RWPE2 (cell line): Measurements from ENCODE around the gene KARS1.
A peak's percentile ranks its signal among the peaks of the same experiment; 100 is the strongest.

Source experiments
- ATAC-seq: fragments of 200-7000 bp; cut with Tn5 transposase; 3 replicates; pipeline ENCODE4 v1.9.1; 2021; ENCODE audit warnings: low read depth
- DNase-seq: peaks from one replicate; pipeline ENCODE4 v3.0.0-alpha.2; 2020; ENCODE audit warnings: low spot score
- H3K27ac ChIP-seq: fragments of 450-650 bp; 2 replicates; pipeline ENCODE4 v1.5.1; 2017; ENCODE audit warnings: mild to moderate bottlenecking; ENCODE audit not compliant: poor library complexity, severe bottlenecking
- H3K27me3 ChIP-seq: fragments of 250-450 bp; sonication (Bioruptor Pico); 2 replicates; pipeline ENCODE4 v1.5.1; 2021; ENCODE audit warnings: mild to moderate bottlenecking, moderate library complexity; ENCODE audit not compliant: insufficient read depth, poor library complexity, severe bottlenecking
- H3K36me3 ChIP-seq: fragments of 250-450 bp; sonication (Bioruptor Pico); 2 replicates; pipeline ENCODE4 v1.5.1; 2020; ENCODE audit warnings: low read depth, mild to moderate bottlenecking, moderate library complexity
- H3K4me1 ChIP-seq: fragments of 250-450 bp; sonication (Bioruptor Pico); 2 replicates; pipeline ENCODE4 v1.5.1; 2021; ENCODE audit warnings: mild to moderate bottlenecking, moderate library complexity; ENCODE audit not compliant: insufficient read depth, poor library complexity, severe bottlenecking
- H3K4me3 ChIP-seq: fragments of 250-450 bp; sonication (Bioruptor Pico); 2 replicates; pipeline ENCODE4 v1.5.1; 2021; ENCODE audit warnings: mild to moderate bottlenecking, moderate library complexity; ENCODE audit not compliant: severe bottlenecking
- H3K9me3 ChIP-seq: fragments of 250-450 bp; sonication (Bioruptor Pico); 2 replicates; pipeline ENCODE4 v1.5.1; 2021; ENCODE audit warnings: mild to moderate bottlenecking, moderate library complexity; ENCODE audit not compliant: severe bottlenecking
- TF ChIP-seq, protein P1 (sequence below): fragments of 450-650 bp; IDR thresholded peaks from one replicate; pipeline ENCODE4 v1.5.1; 2017; ENCODE audit warnings: mild to moderate bottlenecking, moderate library complexity; ENCODE audit not compliant: poor library complexity, severe bottlenecking

The KARS1 gene

DNA sequence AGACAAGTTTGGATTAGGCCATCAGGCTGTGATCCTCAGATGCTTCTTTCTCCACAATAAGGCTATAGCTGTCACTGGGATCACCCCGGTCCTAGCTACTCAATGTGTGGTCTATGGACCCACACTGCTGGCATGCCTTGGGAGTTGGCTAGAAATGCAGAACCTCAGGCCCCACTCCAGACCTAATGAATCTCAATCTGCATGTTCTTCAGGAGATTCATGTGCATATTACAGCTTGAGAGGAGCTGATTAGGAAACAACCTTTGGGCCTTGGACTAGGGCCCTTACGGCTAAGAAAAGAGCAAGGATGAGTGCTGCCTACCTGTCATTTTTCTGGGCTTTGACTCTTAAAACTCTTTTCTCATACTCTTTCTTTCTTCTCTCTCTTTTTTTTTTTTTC lies 31.8 kb downstream of the KARS1 start:
- Histone ChIP-seq H3K4me1 (peaks cover 12% of the 10 kb centered on the region), H3K9me3 (no peaks in the 10 kb centered on the region), H3K4me3 (no peak overlapping the region), H3K27ac (peak overlapping the region; percentile 71), H3K36me3 (peaks cover 92% of the 10 kb centered on the region), H3K27me3 (no peaks in the 10 kb centered on the region)
- TF ChIP-seq, protein P1, sequence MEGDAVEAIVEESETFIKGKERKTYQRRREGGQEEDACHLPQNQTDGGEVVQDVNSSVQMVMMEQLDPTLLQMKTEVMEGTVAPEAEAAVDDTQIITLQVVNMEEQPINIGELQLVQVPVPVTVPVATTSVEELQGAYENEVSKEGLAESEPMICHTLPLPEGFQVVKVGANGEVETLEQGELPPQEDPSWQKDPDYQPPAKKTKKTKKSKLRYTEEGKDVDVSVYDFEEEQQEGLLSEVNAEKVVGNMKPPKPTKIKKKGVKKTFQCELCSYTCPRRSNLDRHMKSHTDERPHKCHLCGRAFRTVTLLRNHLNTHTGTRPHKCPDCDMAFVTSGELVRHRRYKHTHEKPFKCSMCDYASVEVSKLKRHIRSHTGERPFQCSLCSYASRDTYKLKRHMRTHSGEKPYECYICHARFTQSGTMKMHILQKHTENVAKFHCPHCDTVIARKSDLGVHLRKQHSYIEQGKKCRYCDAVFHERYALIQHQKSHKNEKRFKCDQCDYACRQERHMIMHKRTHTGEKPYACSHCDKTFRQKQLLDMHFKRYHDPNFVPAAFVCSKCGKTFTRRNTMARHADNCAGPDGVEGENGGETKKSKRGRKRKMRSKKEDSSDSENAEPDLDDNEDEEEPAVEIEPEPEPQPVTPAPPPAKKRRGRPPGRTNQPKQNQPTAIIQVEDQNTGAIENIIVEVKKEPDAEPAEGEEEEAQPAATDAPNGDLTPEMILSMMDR = no peak
- DNase-seq (no peak), ATAC-seq (no peak)

DNA sequence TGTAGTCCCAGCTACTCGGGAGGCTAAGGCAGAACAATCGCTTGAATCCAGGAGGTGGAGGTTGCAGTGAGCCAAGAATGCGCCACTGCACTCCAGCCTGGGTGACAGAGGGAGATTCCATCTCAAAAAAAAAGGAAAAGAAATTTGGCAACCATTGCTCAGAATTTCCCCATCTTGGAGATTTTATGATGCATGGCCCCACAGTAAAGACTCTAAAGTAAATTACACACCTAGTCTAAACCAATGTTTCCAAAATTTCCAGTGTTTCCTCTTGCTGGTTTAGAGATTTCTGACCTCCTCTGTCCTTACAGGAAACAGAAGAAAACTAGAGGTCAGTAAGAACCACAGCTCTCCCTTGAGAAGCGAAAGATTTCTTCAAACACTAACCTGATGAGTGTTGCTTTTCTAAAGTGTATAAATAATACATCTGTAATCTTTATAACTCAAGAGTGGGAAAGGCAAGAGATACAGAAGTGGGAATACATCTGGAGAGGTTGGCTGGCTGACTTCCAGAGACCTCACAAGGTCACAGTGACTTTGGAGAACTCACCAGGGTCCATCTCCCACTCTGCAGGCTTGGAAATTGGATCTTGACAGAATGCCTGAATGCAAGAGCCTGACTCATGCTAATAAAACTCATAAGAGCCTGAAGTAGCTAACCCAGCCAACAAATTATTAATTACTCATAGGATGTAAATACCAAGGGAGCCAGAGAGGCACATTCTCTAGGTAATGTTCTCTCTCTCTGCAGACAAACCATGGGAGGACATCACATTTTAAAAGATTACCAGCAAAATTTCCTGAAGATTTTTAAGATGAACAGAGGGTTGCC lies 33.2 kb downstream of the KARS1 start:
- no peak overlapping the region for H3K4me3 ChIP-seq
- H3K9me3 ChIP-seq = no peaks in the 10 kb centered on the region
- TF ChIP-seq, protein P1 = no peak
- DNase-seq = no peak
- H3K36me3 ChIP-seq = peaks cover 90% of the 10 kb centered on the region
- peak; percentile 93 for ATAC-seq
- peaks cover 12% of the 10 kb centered on the region for H3K4me1 ChIP-seq
- no peaks in the 10 kb centered on the region for H3K27me3 ChIP-seq
- peak overlapping the region; percentile 71 for H3K27ac ChIP-seq

DNA sequence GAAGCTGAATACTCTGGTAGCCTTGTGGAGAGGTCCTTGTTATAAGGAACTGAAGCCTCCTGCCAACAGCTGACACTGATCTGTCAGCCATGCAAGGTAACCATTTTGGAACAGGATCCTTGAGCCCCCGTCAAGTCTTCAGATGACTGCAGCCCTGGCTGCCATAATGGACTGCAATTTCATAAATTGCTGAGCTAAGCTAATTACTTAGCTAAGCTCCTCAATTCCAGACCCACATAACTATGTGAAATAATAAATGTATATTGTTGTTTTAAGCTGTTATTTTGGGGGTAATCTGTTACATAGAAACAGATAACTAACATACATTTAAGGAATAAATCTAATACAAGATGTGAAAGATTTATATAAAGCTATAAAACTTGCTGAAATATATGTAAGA lies 41.0 kb downstream of the KARS1 start:
- H3K36me3 ChIP-seq = peaks cover 94% of the 10 kb centered on the region
- H3K4me3 ChIP-seq = no peak overlapping the region
- H3K9me3 ChIP-seq = no peaks in the 10 kb centered on the region
- no peak overlapping the region for H3K27ac ChIP-seq
- H3K4me1 ChIP-seq = no peaks in the 10 kb centered on the region
- DNase-seq (no peak), ATAC-seq (no peak)
- no peaks in the 10 kb centered on the region for H3K27me3 ChIP-seq
- TF ChIP-seq, protein P1 = no peak

DNA sequence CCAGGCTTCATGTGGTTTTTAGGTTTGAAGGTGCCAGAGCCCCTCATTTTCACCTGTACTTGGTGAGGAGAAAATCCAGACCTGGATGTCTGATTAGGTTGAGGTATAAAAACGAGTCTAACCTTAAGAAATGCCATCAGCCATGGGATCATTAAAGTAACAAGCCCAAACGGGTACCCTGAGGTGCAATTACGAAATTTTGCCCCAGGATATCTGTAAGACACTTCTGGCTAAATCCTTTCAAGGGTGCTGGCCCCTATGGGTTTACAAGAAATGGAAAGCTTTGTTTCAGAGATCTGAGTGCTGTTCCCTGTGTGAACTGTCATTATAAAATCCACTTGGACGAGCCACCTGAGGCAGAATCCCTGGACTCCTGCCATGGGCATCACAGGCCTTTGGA lies 44.2 kb downstream of the KARS1 start:
- DNase-seq (no peak), ATAC-seq (no peak)
- Histone ChIP-seq H3K4me1 (no peaks in the 10 kb centered on the region), H3K36me3 (peaks cover 93% of the 10 kb centered on the region), H3K9me3 (no peaks in the 10 kb centered on the region), H3K27me3 (no peaks in the 10 kb centered on the region), H3K27ac (no peak overlapping the region), H3K4me3 (no peak overlapping the region)
- TF ChIP-seq, protein P1 = no peak
